Caki2 (cell line): ENCODE data around the gene AFAP1. TPM values are rescaled to one million over a fixed set of nuclear protein-coding genes. Genes with fewer than 3 reads are reported as not detected.

Source experiments
- DNase-seq: peaks from one replicate; pipeline ENCODE4 v3.0.0-alpha.2; 2015; ENCODE audit warnings: low read depth
- in situ Hi-C: cut with HindIII; loops from 2 replicates; pipeline ENCODE4 v1.10.0; 2016; ENCODE audit warnings: low sequenced_read_pairs, low pct_unique_long_range_greater_than_20kb, mixed read lengths
- total RNA-seq: library from RNA; depleted of rRNA; stranded (reverse); fragments of >200 nt; shearing (Covaris generic); gene quantifications from 2 replicates; pipeline ENCODE4 v1.2.3, GENCODE V29; 2014; ENCODE audit warnings: low replicate concordance

The AFAP1 gene
- total RNA-seq, 1 experiment from 2014 or later: 16.1 TPM

GRCh38 chr4:7766661-7767345 is 172.9 kb downstream of the AFAP1 start:
- in situ Hi-C loops: no loop called here

GRCh38 chr4:7766086-7766485 is 173.6 kb downstream of the AFAP1 start:
- DNase-seq: no peak
- in situ Hi-C loops: no loop called here

More at GRCh38 chr4:7766661-7767345, 172.9 kb downstream of the AFAP1 start:
- no peak for DNase-seq

DNA sequence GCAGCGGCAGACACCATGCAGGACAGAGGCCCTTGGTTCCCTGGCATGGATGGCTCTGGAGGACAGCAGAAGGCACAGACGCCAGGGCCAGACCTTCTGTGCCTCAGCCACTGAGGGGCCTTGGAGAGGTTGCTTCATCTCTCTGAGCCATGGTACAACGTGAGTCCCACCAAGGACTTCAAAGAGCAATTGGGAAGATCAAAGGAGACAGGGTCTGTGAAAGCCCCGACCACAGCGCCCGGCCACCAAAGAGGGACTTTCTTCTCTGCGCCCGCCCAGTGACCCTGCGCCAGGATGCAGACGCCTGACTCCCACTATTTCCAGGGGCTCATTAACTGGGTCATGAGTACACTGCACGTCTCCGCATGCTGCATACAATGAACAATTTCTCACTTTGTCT is 174.0 kb downstream of the AFAP1 start:
- in situ Hi-C loops: no loop called here
- DNase-seq: no peak

GRCh38 chr4:7764466-7764865 is 175.2 kb downstream of the AFAP1 start:
- no peak for DNase-seq
- in situ Hi-C loops: no loop called here

DNA sequence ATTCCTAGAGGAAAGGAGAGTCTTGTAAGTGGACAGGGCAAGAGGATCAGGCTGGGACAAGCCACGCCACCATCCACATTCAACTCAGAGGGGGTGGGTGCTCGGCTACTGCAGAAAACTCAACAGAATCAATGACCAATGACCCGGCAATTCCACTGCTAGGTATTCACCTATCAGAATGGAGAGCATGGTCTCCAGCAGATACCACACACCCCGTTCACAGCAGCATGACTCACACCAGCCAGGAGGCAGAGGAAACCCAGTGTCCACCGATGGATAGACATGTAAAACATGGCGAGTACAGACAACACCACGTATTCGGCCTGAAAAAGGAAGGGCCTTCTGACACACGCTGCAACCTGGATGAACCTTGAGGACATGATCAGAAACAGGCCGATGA is 175.9 kb downstream of the AFAP1 start:
- DNase-seq: peak; percentile 20
- in situ Hi-C loops: no loop called here

DNA sequence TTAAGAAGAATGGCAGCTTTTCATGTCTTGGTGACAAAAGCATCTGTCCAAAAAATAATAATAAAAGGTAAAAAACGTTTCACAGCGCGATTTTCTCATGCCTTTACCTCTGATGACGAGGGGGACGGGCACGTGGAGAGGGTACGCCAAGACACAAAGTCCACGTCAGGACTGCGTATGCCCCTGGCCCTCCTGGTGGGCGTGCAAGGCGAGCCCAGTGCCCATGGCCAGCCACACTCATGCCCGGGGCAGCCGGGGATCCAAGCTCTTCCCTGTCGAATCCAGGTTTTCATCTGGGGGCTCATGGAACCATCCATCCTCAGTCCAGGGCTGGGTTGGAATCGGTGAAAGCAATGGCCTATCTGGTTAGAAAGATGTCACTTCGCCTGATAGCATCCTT is 176.6 kb downstream of the AFAP1 start:
- in situ Hi-C loops: no loop called here
- no peak for DNase-seq

GRCh38 chr4:7762376-7763030 is 177.2 kb downstream of the AFAP1 start:
- in situ Hi-C loops: no loop called here
- DNase-seq: no peak

- in situ Hi-C loops: no loop called here
- peak; percentile 23 for DNase-seq
Measured at GRCh38 chr4:7761720-7762119, 177.9 kb downstream of the AFAP1 start.

DNA sequence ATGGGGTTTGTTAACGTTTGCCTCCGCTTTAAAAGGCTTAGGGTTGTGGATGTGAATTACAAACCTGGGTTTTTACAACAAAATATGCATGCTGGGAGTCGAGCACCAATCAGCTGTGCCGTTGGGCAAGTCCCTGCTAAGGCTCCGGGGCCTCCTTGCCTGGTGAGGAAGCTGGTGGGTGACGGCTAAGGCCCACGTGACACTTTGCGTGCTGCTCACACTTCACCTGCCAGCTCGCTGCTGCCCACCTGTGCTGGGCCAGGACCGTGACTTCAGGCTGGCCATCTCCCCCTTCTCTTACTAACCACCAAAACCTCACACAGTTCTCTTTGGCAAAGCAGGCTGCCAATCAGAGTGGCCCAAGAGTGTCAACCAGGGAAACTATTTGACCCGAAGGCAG is 178.3 kb downstream of the AFAP1 start:
- in situ Hi-C loops: no loop called here

DNA sequence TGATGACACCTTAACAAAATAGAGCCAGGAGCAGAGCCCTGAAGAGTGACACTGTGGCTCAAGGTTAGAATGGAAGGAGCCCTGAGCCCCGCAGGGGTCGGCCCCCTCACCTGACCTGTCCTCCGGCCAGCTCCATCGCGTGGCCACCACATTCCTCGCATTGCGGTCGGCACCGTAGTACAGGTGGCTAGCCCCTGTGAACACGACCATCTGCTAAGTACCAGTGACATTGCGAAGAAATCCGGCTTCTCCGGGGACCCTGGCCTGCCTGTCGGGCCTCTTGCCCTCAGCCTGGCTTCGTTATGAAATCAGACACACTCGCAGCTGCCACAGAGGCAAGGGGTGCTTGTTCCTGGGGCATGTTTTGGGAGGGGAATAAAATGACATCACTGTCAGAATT is 179.0 kb downstream of the AFAP1 start:
- in situ Hi-C loops: no loop called here

More for the DNA sequence above, 178.3 kb downstream of the AFAP1 start:
- no peak for DNase-seq

GRCh38 chr4:7760228-7760627 is 179.4 kb downstream of the AFAP1 start:
- in situ Hi-C loops: no loop called here
- no peak for DNase-seq

More for the DNA sequence above, 179.0 kb downstream of the AFAP1 start:
- no peak for DNase-seq

GRCh38 chr4:7759635-7760034 is 180.0 kb downstream of the AFAP1 start:
- in situ Hi-C loops: no loop called here
- no peak for DNase-seq

DNA sequence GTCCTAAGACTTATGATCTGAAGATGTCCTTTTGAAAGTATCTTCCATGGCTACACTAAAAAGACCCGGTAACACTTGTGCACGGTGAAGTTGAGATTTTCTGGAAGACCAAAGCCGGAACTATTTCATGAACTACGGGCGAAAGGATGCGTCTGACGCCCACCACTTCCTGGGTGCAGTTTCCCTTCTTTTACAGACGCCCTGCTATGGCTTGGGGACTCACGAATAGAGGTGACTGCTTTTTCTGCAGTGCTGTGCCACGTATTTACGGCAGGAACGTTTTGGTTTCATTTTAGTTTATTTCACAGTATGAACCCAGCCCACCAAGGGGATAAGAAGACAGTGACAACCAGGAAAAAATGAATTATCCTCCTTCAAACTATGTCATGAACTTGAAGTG is 180.4 kb downstream of the AFAP1 start:
- DNase-seq: no peak
- in situ Hi-C loops: no loop called here

- no peak for DNase-seq
- in situ Hi-C loops: no loop called here
Measured at GRCh38 chr4:7758476-7758875, 181.2 kb downstream of the AFAP1 start.

GRCh38 chr4:7757501-7758471 is 181.9 kb downstream of the AFAP1 start:
- in situ Hi-C loops: no loop called here
- DNase-seq: no peak

GRCh38 chr4:7756561-7757355 is 182.9 kb downstream of the AFAP1 start:
- in situ Hi-C loops: no loop called here
- no peak for DNase-seq

DNA sequence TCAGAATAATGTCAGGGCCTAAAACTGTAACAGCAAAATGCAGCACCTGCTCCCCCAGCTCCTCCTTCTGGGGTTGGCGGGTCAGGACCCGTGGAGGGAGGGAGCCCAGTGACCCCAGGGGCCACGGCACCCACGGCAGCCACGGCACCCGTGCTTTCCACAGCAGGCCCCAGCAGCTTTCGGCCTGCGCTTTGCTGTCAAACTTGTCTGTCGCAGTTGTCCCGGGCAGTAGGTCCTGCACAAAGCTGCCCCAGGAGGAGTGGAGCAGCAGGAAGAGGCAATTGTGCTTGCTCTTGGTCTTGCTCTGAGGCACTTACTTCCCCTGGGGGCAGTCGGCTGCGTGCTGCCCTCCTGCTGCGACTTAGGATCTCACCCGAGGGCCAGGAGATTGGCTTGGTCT is 183.6 kb downstream of the AFAP1 start:
- in situ Hi-C loops: no loop called here
- DNase-seq: no peak

GRCh38 chr4:7755561-7755960 is 184.1 kb downstream of the AFAP1 start:
- in situ Hi-C loops: no loop called here
- DNase-seq: no peak
